Liver (tissue), 9 donors: ENCODE measurements around the gene FLNC. TPM values are rescaled to one million over a fixed set of nuclear protein-coding genes. Genes with fewer than 3 reads are reported as not detected.

ENCODE experiments used
- DNase-seq: peaks from one replicate; pipeline ENCODE4 v3.0.0-alpha.2; 2017; ENCODE audit warnings: low spot score
- H3K27ac ChIP-seq, 2 donors: one replicate each; pipeline ENCODE4 v1.7.0; 2013; ENCODE audit warnings: inconsistent platforms in 2 of 2, low read length in 2 of 2, control low read depth in 1 of 2, low read depth in 1 of 2, mild to moderate bottlenecking in 1 of 2
- H3K27me3 ChIP-seq, 4 donors: one replicate each; pipeline versions ENCODE4 v1.6.1 to v1.7.0; 2013; ENCODE audit warnings: low read length in 3 of 4, inconsistent platforms in 1 of 4, mild to moderate bottlenecking in 1 of 4, moderate library complexity in 1 of 4; ENCODE audit not compliant: control insufficient read depth in 4 of 4, insufficient read depth in 4 of 4
- H3K36me3 ChIP-seq, 4 donors: one replicate each; pipeline versions ENCODE4 v1.6.1 to v1.7.0; 2013; ENCODE audit warnings: low read length in 3 of 4, mild to moderate bottlenecking in 3 of 4, low read depth in 1 of 4, moderate library complexity in 1 of 4; ENCODE audit not compliant: control insufficient read depth in 4 of 4, insufficient read depth in 3 of 4
- H3K4me1 ChIP-seq, 4 donors: one replicate each; pipeline versions ENCODE4 v1.6.1 to v1.7.0; 2013; ENCODE audit warnings: low read length in 3 of 4, mild to moderate bottlenecking in 3 of 4, moderate library complexity in 1 of 4; ENCODE audit not compliant: control insufficient read depth in 4 of 4, insufficient read depth in 4 of 4
- H3K4me3 ChIP-seq, 3 donors: one replicate each; pipeline versions ENCODE4 v1.6.1 to v1.7.0; 2013; ENCODE audit warnings: low read length in 3 of 3, control low read depth in 1 of 3, low read depth in 1 of 3, mild to moderate bottlenecking in 1 of 3
- H3K9ac ChIP-seq, 2 donors: one replicate each; pipeline ENCODE4 v1.7.0; 2013; ENCODE audit warnings: low read length in 2 of 2, mild to moderate bottlenecking in 2 of 2, moderate library complexity in 2 of 2, control low read depth in 1 of 2, low read depth in 1 of 2
- H3K9me3 ChIP-seq, 4 donors: one replicate each; pipeline versions ENCODE4 v1.6.1 to v1.7.0; 2013; ENCODE audit warnings: low read length in 3 of 4; ENCODE audit not compliant: control insufficient read depth in 4 of 4
- CTCF ChIP-seq: fragments of 150-350 bp; IDR thresholded peaks from 2 replicates; pipeline ENCODE4 v1.5.1; 2017; ENCODE audit warnings: improper control_type of control experiment, low read depth, low read length; ENCODE audit not compliant: missing input control
- EGR1 ChIP-seq, 2 donors: IDR thresholded peaks; 2 replicates each; pipeline ENCODE4 v1.6.1; 2016 to 2018; ENCODE audit warnings: antibody characterized with exemption in 2 of 2, low read depth in 2 of 2
- FOXA1 ChIP-seq: IDR thresholded peaks from 2 replicates; pipeline ENCODE4 v1.6.1; 2016; ENCODE audit warnings: antibody characterized with exemption
- FOXA2 ChIP-seq: IDR thresholded peaks from 2 replicates; pipeline ENCODE4 v1.6.1; 2016; ENCODE audit warnings: antibody characterized with exemption
- GABPA ChIP-seq, 2 donors: IDR thresholded peaks in 1 of 2; conservative IDR thresholded peaks in 1 of 2; 2 replicates each; pipeline ENCODE4 v1.6.1; 2016; ENCODE audit warnings: antibody characterized with exemption in 2 of 2, mild to moderate bottlenecking in 1 of 2, moderate library complexity in 1 of 2
- HNF4A ChIP-seq, 2 donors: conservative IDR thresholded peaks; 2 replicates each; pipeline ENCODE4 v1.6.1; 2016; ENCODE audit warnings: antibody characterized with exemption in 2 of 2, mild to moderate bottlenecking in 2 of 2
- HNF4G ChIP-seq: IDR thresholded peaks from 2 replicates; pipeline ENCODE4 v1.6.1; 2016; ENCODE audit warnings: antibody characterized with exemption
- JUND ChIP-seq, 2 donors: IDR thresholded peaks; 2 replicates each; pipeline ENCODE4 v1.6.1; 2016; ENCODE audit warnings: antibody characterized with exemption in 2 of 2
- MAX ChIP-seq: IDR thresholded peaks from 2 replicates; pipeline ENCODE4 v1.6.1; 2016; ENCODE audit warnings: antibody characterized with exemption
- NR2F2 ChIP-seq: IDR thresholded peaks from 2 replicates; pipeline ENCODE4 v1.6.1; 2016; ENCODE audit warnings: antibody characterized with exemption
- RAD21 ChIP-seq, 2 donors: IDR thresholded peaks; 2 replicates each; pipeline ENCODE4 v1.6.1; 2016; ENCODE audit warnings: antibody characterized with exemption in 2 of 2, mild to moderate bottlenecking in 2 of 2
- RXRA ChIP-seq, 2 donors: IDR thresholded peaks; 2 replicates each; pipeline ENCODE4 v1.6.1; 2017 to 2018; ENCODE audit warnings: antibody characterized with exemption in 2 of 2, mild to moderate bottlenecking in 1 of 2
- TAF1 ChIP-seq: conservative IDR thresholded peaks from 2 replicates; pipeline ENCODE4 v1.6.1; 2016; ENCODE audit warnings: antibody characterized with exemption, mild to moderate bottlenecking
- YY1 ChIP-seq: IDR thresholded peaks from 2 replicates; pipeline ENCODE4 v1.6.1; 2016; ENCODE audit warnings: antibody characterized with exemption, mild to moderate bottlenecking
- WGBS: extraction: QIAGEN DNeasy Blood & Tissue Kit; methylation state at CpG from one replicate; pipeline ENCODE4 v1.1.7; 2013; 5-methylcytosine and 5-hydroxymethylcytosine counted together
- polyA plus RNA-seq, 2 donors: library from polyadenylated mRNA; stranded (reverse) in 1 of 2; unstranded in 1 of 2; fragments of 200-250 nt in 1 of 2; fragments of >200 nt in 1 of 2; fragmentation: Nextera tagmentation in 1 of 2; extraction: Ambion mirVana in 1 of 2; gene quantifications; one replicate each; pipeline versions ENCODE4 v1.2.1 to v1.2.3, GENCODE V29; 2013 to 2015
- total RNA-seq, 2 donors: library from RNA; depleted of rRNA; stranded (reverse); fragments of >200 nt; gene quantifications; one replicate each; pipeline ENCODE4 v1.2.3, GENCODE V29; 2014
- TF ChIP-seq, protein P1 (sequence below): IDR thresholded peaks from 2 replicates; pipeline ENCODE4 v1.6.1; 2016; ENCODE audit warnings: antibody characterized with exemption
- donor health status: healthy.
- donor health status: healthy.
- donor health status: healthy.
- donor health status: healthy.
- donor health status: healthy.

FLNC gene
- total and polyA plus RNA-seq, 4 donors: 0.03 to 2.3 (median 0.53) TPM

DNA sequence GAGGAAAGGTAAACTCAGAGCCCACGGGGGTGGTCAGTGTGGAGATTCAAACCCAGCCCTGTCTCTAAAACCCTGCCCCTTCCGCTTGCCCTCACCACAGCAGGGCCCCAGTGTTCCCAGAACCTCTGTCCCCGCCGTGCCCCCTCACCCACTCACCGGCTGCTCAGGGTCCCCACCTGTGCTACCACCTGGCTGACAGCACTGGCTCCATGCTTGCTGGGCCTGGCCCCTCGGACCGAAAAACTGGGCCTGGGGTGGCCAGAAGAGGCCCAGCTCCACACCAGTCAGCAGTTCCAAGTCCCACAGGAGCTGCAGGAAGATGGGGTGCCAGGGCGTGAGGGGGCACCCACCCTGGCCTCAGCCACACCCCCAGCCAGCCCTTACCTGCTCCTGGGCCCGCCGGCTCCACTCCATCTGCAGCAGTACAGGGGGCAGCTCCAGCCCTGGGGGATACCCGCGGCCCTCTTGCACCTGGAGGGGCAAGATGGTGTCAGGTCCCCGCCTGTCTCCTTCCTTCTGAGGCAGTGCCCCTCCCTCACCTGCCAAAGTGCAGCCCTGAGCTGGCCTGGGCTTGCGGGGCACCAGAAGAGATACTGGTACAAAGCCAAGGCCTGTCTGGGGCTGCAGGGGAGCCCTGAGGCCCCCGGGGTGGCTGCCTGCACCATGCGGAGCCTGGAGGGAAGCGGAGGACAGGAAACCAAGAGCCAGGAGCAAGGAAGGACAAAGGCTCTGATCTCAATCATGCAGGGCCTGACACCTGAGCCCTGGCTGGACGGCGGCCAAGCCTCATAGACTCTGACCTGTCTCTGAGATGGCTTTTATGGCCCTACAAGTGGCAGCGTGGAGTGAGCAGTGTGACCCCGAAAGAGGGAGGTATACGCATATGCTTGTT, 44.2 kb downstream of the FLNC start:
- Histone ChIP-seq H3K4me1 (peaks cover 5 to 7% (median 7%) of the 10 kb centered on the region in 4 donors), H3K27ac (no peak overlapping the region), H3K27me3 (no peaks in the 10 kb centered on the region), H3K9ac (no peak overlapping the region), H3K36me3 (no peaks in the 10 kb centered on the region), H3K4me3 (no peak overlapping the region), H3K9me3 (no peaks in the 10 kb centered on the region)
- TF ChIP-seq, protein P1, sequence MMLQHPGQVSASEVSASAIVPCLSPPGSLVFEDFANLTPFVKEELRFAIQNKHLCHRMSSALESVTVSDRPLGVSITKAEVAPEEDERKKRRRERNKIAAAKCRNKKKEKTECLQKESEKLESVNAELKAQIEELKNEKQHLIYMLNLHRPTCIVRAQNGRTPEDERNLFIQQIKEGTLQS: no peak
- TF ChIP-seq HNF4A (conservative IDR thresholded peaks at IDR 0.05): peak; percentile 21 to 23
- WGBS: 73% methylated on average over 22 of the region's 22 CpGs
- DNase-seq: peak; percentile 58

DNA sequence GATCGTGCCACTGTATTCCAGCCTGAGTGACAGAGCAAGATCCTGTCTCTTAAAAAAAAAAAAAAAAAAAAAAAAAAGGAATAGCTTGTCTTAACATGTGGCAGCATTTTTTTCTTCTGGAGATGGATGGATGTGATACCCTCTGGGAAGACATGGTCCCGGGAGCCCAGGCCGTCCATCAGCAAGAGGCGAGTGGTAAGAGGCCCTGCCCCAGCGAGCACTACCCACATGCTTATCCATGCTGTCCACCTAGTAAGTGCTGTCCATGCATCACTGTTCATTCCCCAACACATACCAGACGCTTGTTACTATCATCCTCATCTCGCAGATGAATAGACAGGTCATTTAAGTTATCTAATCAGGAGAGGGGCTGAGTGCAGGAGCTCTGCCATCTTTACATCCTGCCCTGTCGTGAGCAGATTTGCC, 45.3 kb downstream of the FLNC start:
- Histone ChIP-seq H3K36me3 (no peaks in the 10 kb centered on the region), H3K9ac (no peak overlapping the region), H3K4me1 (peaks cover 0 to 7% (median 0%) of the 10 kb centered on the region in 4 donors), H3K27ac (no peak overlapping the region), H3K9me3 (no peaks in the 10 kb centered on the region), H3K4me3 (no peak overlapping the region), H3K27me3 (no peaks in the 10 kb centered on the region)
- DNase-seq: no peak
- TF ChIP-seq TAF1 (no peak), YY1 (no peak), EGR1 (IDR thresholded peaks at IDR 0.05; ENCODE audit: low read depth in 2 of 2) (no peak), RXRA (IDR thresholded peaks at IDR 0.05) (no peak), FOXA2 (no peak), HNF4A (conservative IDR thresholded peaks at IDR 0.05) (no peak), GABPA (IDR thresholded peaks at IDR 0.05 in 1 of 2, conservative IDR thresholded peaks at IDR 0.05 in 1 of 2) (no peak), JUND (IDR thresholded peaks at IDR 0.05) (no peak)
- 86% methylated on average over 8 of the region's 8 CpGs for WGBS

DNA sequence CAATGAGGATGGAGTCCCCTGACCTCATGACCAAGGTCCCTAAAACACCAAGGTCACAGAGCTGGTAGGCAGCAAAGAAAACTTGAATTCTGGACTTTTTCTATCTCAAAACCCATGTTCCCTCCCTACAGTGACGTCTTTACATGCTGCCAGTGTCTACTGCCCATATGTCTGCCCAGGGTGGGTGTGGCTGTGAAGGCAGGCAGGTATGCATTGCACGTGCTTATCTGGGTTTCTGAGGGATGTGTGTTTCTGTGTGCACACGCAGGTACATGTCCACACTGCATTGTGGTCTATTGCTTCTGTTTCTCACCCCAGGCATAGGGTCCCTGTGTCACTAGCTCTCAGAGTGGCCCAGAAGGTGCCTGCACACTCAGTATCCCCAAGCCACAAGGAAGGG, 45.9 kb downstream of the FLNC start:
- Histone ChIP-seq H3K36me3 (no peaks in the 10 kb centered on the region), H3K4me1 (peaks cover 0 to 7% (median 0%) of the 10 kb centered on the region in 4 donors), H3K9ac (no peak overlapping the region), H3K9me3 (no peaks in the 10 kb centered on the region), H3K27ac (no peak overlapping the region), H3K4me3 (no peak overlapping the region), H3K27me3 (no peaks in the 10 kb centered on the region)
- WGBS: 80% methylated on average over 3 of the region's 3 CpGs
- TF ChIP-seq RAD21 (IDR thresholded peaks at IDR 0.05) (no peak), MAX (no peak), RXRA (IDR thresholded peaks at IDR 0.05) (no peak), CTCF (no peak), JUND (IDR thresholded peaks at IDR 0.05) (no peak), FOXA1 (no peak), FOXA2 (no peak), GABPA (IDR thresholded peaks at IDR 0.05 in 1 of 2, conservative IDR thresholded peaks at IDR 0.05 in 1 of 2) (no peak), HNF4A (conservative IDR thresholded peaks at IDR 0.05) (no peak), HNF4G (no peak), TAF1 (no peak), NR2F2 (no peak)
- TF ChIP-seq, protein P1: no peak
- no peak for DNase-seq
